Measurements from ENCODE around the gene SLCO3A1.

Gene SLCO3A1

GRCh38 chr15:91928675-91929074 is 75.2 kb downstream of the SLCO3A1 start:
- no peak for TF ChIP-seq CTCF (IDR thresholded peaks at IDR 0.05; ENCODE audit: low read depth, low read length, missing control alignments)
- H3K4me3 ChIP-seq (ENCODE audit: low read depth, low read length) = no peak overlapping the region
- DNase-seq (ENCODE audit: low read depth) = no peak

- H3K4me3 ChIP-seq (ENCODE audit: low read depth, low read length) = no peak overlapping the region
- no peak for DNase-seq (ENCODE audit: low read depth)
- TF ChIP-seq CTCF (IDR thresholded peaks at IDR 0.05; ENCODE audit: low read depth, low read length, missing control alignments) = no peak
Observed at GRCh38 chr15:91929509-91929908, 76.0 kb downstream of the SLCO3A1 start.

- TF ChIP-seq CTCF (IDR thresholded peaks at IDR 0.05; ENCODE audit: low read depth, low read length, missing control alignments) = no peak
- DNase-seq (ENCODE audit: low read depth) = no peak
- no peak overlapping the region for H3K4me3 ChIP-seq (ENCODE audit: low read depth, low read length)
Observed at GRCh38 chr15:91930092-91930491, 76.6 kb downstream of the SLCO3A1 start.

DNA sequence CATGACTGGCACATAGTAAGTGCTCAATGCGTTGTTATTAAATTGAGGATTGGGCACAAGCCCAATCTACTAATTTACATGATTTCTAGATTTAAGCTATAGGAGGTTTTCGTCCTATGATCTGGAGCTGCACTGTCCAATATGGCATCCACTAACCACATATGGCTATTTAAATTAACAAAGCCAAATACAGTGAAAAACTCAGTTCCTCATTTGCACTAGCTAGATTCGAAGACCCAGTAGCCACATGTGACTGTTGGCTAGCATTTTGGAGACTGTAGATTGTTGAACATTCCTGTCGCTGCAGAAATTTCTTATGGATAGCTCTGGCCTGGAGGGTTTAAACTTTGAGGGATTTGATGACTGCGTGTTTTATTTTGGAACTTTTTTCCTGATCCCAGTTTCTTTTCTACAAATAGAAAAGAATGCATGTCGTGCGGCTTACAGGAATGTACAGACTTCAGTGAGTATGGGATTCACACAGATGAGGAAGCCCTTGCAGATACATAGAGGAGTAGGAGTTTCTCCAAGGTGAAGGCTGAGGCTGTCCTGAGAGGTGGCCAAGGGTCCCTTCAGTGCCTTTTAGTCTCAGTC is 82.8 kb downstream of the SLCO3A1 start:
- no peak for TF ChIP-seq CTCF (IDR thresholded peaks at IDR 0.05; ENCODE audit: low read depth, low read length, missing control alignments)
- DNase-seq (ENCODE audit: low read depth) = no peak
- H3K4me3 ChIP-seq (ENCODE audit: low read depth, low read length) = no peak overlapping the region

DNA sequence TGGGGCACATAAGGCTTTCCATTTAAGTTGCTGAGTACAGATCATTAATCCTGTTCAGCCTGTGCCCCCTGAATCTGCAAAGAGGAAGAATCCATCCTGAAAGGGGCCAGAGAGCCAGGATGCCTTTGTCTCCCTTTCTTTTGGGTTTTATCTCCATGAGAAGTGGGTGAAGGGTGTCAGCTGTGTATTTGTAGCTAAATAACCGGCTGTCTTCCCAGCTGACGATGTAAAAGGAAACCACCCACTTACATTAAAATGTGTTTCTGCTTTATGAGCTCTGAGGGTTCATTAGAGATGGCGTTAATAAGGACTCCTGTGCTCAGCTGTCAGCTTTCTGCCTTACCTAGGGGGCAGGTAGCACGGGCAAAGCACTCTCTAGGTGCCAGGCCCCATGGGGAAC is 83.4 kb downstream of the SLCO3A1 start:
- H3K4me3 ChIP-seq (ENCODE audit: low read depth, low read length) = no peak overlapping the region
- no peak for TF ChIP-seq CTCF (IDR thresholded peaks at IDR 0.05; ENCODE audit: low read depth, low read length, missing control alignments)
- no peak for DNase-seq (ENCODE audit: low read depth)

GRCh38 chr15:91938136-91938535 is 84.6 kb downstream of the SLCO3A1 start:
- DNase-seq (ENCODE audit: low read depth) = no peak
- no peak overlapping the region for H3K4me3 ChIP-seq (ENCODE audit: low read depth, low read length)
- no peak for TF ChIP-seq CTCF (IDR thresholded peaks at IDR 0.05; ENCODE audit: low read depth, low read length, missing control alignments)

DNA sequence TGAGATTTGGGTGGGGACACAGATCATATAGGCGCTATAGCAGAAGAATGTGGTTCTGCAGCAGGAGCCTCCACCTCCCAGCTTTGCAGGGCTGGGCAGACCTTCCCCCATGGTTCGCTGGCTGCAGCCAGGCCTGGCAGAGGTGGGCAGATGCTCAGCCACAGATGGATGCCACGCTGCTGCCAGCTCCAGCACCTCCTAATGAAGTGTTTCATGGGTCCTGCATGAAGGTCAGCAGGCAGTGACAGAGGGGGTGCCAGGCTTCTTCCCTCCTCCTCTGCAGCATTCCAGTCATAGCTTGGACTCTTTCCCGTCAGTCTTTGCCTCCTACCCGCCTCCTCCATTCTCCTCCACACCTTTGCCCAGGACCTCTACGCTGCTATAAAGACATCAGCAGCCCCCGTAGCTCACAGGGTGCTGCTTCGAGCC is 85.9 kb downstream of the SLCO3A1 start:
- DNase-seq (ENCODE audit: low read depth) = no peak
- H3K4me3 ChIP-seq (ENCODE audit: low read depth, low read length) = no peak overlapping the region
- no peak for TF ChIP-seq CTCF (IDR thresholded peaks at IDR 0.05; ENCODE audit: low read depth, low read length, missing control alignments)
